NCI-H510A treated with DMSO at 0.1 percent for 48 hours (cell line): Measurements from ENCODE around the gene PLPPR5.

ENCODE experiments used
- DNase-seq: peaks from one replicate; lab custom pipeline; 2025; lab: John Stamatoyannopoulos, UW

Gene PLPPR5

GRCh38 chr1:98967122-98967521 lies 37.5 kb downstream of the PLPPR5 start:
- DNase-seq, result no peak

DNA sequence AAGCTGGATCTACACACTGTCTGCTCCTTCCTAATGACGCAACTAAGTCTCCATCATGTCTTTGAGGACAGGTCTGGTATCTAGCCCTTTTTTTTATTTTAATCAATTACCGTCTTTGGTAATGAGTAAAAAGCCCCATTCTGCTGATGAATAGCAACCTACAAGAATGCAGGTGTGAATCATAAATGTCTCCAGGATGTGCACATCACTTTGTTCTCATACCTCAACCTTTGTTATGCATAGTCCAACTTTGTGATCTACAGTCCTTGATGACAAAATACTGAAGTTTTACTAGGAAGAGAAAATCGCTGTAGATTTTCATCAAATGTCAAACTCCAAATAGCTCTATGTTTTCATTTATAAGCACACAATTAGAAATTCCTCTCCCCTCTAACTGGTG lies 39.3 kb downstream of the PLPPR5 start:
- no peak for DNase-seq

DNA sequence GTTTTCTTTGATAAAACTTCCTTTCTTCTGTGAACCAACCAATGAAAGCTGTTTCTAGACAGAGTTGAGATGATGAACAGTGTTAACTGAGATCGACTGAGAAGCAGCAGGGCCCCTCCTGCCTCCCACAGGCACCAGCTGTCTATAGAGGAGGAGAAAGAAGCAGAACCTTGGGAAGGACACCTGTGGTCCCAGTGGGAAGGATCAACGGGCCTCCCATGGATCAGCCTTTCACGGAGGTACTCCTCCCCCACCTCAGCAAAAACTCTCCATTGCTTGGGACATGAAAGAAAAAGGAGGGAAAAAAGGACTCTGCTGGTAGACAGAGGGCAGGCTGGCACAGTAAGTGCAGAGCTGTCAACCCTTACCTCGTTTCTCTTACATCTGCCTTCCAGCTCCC lies 40.5 kb downstream of the PLPPR5 start:
- no peak for DNase-seq

GRCh38 chr1:98963064-98963758 lies 41.5 kb downstream of the PLPPR5 start:
- no peak for DNase-seq

DNA sequence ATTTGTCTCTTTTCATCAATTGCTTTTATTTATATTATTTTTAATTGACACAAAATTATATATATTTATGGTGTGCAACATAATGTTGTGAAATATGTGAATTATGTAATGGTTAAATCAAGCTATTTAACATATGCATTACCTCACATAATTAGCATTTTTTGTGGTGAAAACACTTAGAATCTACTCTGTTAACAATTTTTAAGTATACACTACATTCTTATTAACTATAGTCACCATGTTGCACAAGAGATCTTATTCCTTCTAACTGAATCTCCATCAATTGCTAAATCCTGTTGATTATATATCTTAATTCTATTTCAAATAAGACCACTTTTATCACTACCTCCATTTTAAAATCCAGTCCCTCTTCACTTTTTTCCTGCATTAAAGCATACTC lies 42.5 kb downstream of the PLPPR5 start:
- DNase-seq, result no peak

GRCh38 chr1:98949621-98950020 lies 55.0 kb downstream of the PLPPR5 start:
- no peak for DNase-seq

- no peak for DNase-seq
Observed at GRCh38 chr1:98949166-98949565, 55.5 kb downstream of the PLPPR5 start.

DNA sequence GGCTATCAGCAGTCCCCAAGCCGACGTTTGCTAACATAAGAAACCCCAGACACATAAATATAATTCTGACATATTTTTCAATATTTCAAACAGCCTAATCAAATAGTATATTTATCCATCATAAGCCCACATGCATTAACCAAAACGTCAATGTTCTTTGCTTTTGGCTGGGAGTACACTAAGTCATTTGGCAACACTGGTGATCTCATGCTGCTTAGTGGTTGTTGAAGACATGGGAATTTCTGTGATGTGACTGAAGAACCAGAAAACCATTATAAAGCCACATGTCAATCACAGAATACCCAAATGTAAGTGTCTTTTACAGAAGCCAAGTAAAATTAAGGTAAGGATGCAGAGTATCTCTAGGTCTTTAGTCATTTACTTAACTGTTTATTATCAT lies 57.6 kb downstream of the PLPPR5 start:
- DNase-seq, result no peak

DNA sequence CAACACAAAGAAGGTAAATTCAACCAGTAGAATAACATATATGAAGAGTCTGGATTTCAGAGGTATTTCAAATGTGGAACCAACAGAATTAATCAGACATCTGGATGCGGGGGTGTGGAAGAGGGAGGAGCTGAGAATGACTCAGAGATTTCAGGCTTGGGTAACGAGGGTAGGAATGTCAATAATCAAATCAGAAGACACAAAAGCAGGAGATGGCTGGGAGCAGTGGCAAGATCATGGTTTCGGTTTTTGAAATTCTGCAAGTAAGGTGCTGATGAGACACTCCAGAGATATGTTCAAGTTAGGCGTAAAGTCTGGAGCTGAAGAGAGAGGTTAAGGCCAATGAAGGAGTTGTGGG lies 64.0 kb downstream of the PLPPR5 start:
- DNase-seq, result no peak

DNA sequence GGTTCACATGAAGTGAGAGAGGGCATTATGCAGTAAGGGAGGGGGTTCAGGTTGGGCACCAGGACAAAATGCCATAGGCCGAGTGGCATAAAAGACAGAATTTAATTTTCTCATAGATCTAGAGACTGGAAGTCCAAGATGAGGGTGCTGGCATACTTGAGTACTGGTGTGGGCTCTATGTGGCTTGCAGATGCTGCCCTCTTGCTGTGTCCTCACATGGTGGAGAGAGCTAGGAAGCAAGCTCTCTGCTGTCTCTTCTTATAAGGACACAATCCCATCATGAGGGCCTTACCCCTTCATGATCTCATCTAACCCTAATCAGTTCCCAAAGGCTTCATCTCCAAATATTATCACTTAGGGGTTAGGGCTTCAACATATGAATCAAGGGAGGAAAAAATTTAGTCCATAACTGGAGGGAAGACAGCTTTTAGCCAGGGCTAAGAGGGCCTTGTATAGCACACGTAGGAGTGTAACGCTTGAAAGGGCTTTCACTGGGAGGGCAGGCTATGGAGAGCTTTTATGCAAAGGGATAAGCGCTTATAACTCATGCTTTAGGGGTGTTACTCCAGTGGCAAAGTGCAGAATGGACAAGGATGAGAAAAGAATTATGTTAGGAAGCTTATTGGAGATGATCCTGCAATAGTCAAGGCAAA lies 64.5 kb downstream of the PLPPR5 start:
- DNase-seq, result no peak

DNA sequence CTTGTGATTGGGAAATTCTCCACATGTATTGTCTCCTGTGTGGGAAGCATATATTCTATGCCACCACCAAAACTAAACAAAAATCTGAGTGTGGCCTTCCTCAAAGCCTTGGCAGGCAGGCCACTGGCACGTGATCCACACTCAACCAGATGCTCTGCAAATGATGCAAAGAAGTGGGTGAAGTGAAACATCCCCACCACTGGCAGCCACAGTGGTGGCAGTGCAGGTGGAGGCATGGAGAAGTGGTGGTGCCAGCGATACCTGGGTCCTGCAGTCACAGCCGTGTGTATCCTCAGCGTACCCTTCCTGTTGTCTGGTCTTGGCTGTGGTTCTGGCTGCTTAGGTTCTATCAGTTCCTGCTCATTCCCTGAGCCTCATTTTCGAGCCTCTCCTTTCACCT lies 65.2 kb downstream of the PLPPR5 start:
- no peak for DNase-seq

GRCh38 chr1:98937347-98937746 lies 67.3 kb downstream of the PLPPR5 start:
- no peak for DNase-seq

- DNase-seq, result no peak
Observed at GRCh38 chr1:98932184-98932583, 72.5 kb downstream of the PLPPR5 start.

- DNase-seq, result no peak
Observed at GRCh38 chr1:98931128-98931835, 73.4 kb downstream of the PLPPR5 start.

- DNase-seq, result no peak
Observed at GRCh38 chr1:98929437-98929836, 75.2 kb downstream of the PLPPR5 start.

DNA sequence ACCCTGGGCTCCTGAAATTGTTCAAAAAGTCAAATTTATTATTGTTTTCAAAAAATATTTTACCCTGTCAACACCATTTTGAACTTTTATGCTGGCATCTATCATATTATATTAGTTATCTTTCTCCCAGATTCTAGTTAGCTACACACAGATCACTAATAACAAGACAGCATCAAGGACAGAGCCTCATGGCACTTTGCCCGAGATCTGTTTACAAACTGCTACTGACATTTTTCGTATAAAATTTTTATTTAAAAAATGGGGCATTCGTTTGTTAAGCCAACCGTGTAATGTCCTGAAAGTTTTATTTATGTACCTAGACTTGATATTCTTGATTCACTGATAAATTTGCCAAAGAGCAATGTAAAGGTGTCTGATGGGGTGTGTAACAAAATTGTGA lies 78.1 kb downstream of the PLPPR5 start:
- DNase-seq, result no peak

DNA sequence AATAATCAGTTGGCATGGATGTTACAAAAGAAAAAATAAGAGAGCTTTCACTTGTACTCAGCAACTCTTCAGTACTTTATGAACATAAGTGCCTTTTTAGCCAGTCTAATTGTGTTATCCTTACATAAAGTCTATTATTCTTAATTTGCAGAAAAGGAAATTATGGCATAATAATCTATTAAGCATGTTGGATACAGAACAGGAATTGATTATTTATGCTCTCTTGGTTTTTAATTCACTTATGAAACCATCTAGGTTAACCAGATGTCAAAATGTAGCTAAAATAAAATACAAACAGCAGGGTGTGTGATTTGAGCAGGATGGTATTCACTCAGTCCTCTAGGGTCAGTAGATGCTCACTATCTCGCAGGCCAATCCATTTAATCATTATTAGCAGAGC lies 79.7 kb downstream of the PLPPR5 start:
- DNase-seq, result no peak

GRCh38 chr1:98923667-98924066 lies 81.0 kb downstream of the PLPPR5 start:
- no peak for DNase-seq

DNA sequence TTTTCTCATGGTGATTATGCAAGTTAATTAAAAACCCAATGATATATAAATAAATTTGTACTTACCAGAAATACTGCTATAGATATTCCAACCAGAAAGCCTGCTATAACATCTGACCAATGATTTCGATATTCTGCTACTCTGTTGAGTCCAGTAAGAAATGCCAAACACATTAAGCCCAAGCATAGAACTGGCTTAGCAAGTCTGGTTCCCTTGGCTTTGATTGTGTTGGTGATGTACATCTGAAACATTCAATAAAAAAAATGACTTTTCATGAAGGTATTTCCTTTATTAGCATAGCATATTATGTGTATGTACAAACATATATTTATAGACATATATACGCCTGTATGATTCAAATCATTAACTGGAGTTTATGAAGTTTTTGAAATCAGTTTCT lies 82.8 kb downstream of the PLPPR5 start:
- DNase-seq, result no peak

DNA sequence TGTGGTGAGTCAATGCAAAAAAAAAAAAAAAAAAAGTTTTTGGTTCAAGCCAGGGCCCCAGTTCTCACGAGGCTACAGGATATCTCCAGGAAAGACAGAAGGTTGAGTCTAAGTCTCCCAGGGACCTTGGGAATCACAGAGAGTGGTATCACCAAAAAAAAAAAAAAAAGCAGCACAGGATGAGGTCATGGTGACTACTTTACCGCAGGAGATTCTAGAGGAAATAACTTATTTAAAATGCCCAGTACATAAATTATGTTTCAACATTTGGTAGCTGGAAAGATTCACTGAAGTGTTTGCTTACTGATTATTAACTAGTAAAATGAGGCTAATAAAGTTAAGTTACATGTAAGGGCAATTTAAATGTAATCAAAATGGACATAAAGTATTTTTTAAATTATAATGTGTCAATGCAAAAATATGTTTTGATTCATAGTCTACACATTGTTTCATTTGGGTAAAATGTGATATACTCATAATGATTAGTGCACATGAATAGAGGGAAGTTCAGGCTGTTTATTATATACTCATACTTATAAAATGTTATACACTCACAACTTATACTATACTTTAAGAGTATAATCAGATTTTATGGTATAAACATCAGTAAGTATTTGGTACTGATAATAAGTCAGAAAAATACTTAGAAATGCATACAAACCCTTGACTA lies 84.1 kb downstream of the PLPPR5 start:
- DNase-seq, result no peak

GRCh38 chr1:98919652-98920051 lies 85.0 kb downstream of the PLPPR5 start:
- no peak for DNase-seq

GRCh38 chr1:98919211-98919610 lies 85.5 kb downstream of the PLPPR5 start:
- DNase-seq, result no peak

GRCh38 chr1:98914547-98914946 lies 90.1 kb downstream of the PLPPR5 start:
- DNase-seq, result no peak
